Thyroid gland (tissue), 4 donors: ENCODE results near the gene HSPA1L.
"Not testable (repeated sequence)": the region's sequence is repeated elsewhere in the genome, so short reads cannot be mapped to it uniquely, and the experiment has no call there.

Source experiments
- CTCF ChIP-seq, 6 experiments: fragments of 200-600 bp in 3 of 6; fragments of 450-650 bp in 3 of 6; sonication (generic) in 3 of 6; IDR thresholded peaks; one replicate each; pipeline ENCODE4 v1.5.1; 2016 to 2019; ENCODE audit warnings: antibody characterized with exemption in 6 of 6, mild to moderate bottlenecking in 2 of 6, inconsistent platforms in 1 of 6, moderate library complexity in 1 of 6
- POLR2A ChIP-seq, 2 donors: fragments of 450-650 bp; IDR thresholded peaks; one replicate each; pipeline ENCODE4 v1.6.1; 2017; ENCODE audit warnings: antibody characterized with exemption in 2 of 2, mild to moderate bottlenecking in 2 of 2, moderate library complexity in 1 of 2

GRCh38 chr6:31839779-31840126, 24.7 kb upstream of the HSPA1L start:
- TF ChIP-seq CTCF, POLR2A (IDR thresholded peaks at IDR 0.05): not testable (repeated sequence)
